Neural cell (in vitro differentiated cells): ENCODE measurements around the gene COBL.

Experiments
- CTCF ChIP-seq: fragments of 450-650 bp; IDR thresholded peaks from 2 replicates; pipeline ENCODE4 v1.5.1; 2014; ENCODE audit warnings: antibody characterized with exemption, mild to moderate bottlenecking, moderate library complexity; ENCODE audit not compliant: poor library complexity, severe bottlenecking
- EP300 ChIP-seq: fragments of 450-650 bp; conservative IDR thresholded peaks from 2 replicates; pipeline ENCODE4 v1.6.1; 2014; ENCODE audit warnings: antibody characterized with exemption, mild to moderate bottlenecking, moderate library complexity; ENCODE audit not compliant: poor library complexity, severe bottlenecking
- EZH2 ChIP-seq: fragments of 200-600, 300-800 bp; shearing (Covaris generic), sonication (generic); IDR thresholded peaks from 2 replicates; pipeline ENCODE4 v1.6.1; 2014; ENCODE audit warnings: antibody characterized with exemption, low read length, borderline replicate concordance, mild to moderate bottlenecking; ENCODE audit not compliant: insufficient read depth, poor library complexity, severe bottlenecking
- POLR2AphosphoS5 ChIP-seq: IDR thresholded peaks from 2 replicates; pipeline ENCODE4 v1.6.1; 2012
- RAD21 ChIP-seq: fragments of 450-650 bp; conservative IDR thresholded peaks from 2 replicates; pipeline ENCODE4 v1.6.1; 2014; ENCODE audit warnings: antibody characterized with exemption, mild to moderate bottlenecking, moderate library complexity
- REST ChIP-seq: IDR thresholded peaks from 2 replicates; pipeline ENCODE4 v1.6.1; 2012; ENCODE audit warnings: borderline replicate concordance
- SMC3 ChIP-seq: fragments of 450-650 bp; conservative IDR thresholded peaks from 2 replicates; pipeline ENCODE4 v1.6.1; 2014; ENCODE audit warnings: antibody characterized with exemption, mild to moderate bottlenecking, moderate library complexity; ENCODE audit not compliant: poor library complexity
- TAF1 ChIP-seq: IDR thresholded peaks from 2 replicates; pipeline ENCODE4 v1.6.1; 2012; ENCODE audit warnings: low read depth

- TF ChIP-seq CTCF (no peak), EP300 (no peak), EZH2 (no peak), SMC3 (no peak), RAD21 (no peak), POLR2AphosphoS5 (no peak), TAF1 (no peak), REST (no peak)
These were observed 176.1 kb downstream of the COBL start for GRCh38 chr7:51140199-51141164.
